ENCODE measurements around the gene STK25. TPM values are rescaled to one million over a fixed set of nuclear protein-coding genes. Genes with fewer than 3 reads are reported as not detected.

STK25 gene
- total and polyA plus RNA-seq, 2 donors (not counting 3 experiments of a cell fraction or from before 2014, with no cell fraction given) = 286 to 715 TPM

DNA sequence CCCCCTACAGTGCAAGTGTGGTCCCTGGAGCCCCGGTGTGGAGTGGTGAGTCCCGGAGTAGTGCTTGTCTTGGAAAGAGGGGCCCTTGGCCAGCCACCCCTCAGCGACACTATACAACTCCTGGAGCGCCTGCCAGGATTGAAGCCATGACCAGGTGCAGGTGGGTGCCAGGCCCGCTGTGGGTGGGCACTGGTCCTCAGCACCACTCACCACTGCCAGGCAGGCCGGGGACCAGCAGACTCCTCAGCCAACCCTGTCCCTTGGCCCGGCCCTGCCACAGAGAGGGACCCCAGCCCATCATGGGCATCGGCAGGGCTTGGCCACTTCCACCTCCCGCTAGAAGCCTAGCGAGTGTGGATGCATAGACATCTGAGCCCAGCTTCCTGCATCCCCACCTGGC is 42.2 kb downstream of the STK25 start:
- Histone ChIP-seq H3K27ac (ENCODE audit: insufficient read depth, low read depth, low read length) (no peak overlapping the region), H3K36me3 (ENCODE audit: control insufficient read depth in 2 of 2, extremely low read depth in 1 of 2, insufficient read depth in 2 of 2, low read length in 2 of 2) (no peaks in the 10 kb centered on the region), H3K9me1 (replicated peaks; ENCODE audit: control insufficient read depth, extremely low read depth, insufficient read depth, low read length) (no peaks in the 10 kb centered on the region), H3K4me2 (ENCODE audit: insufficient read depth, low read length) (no peak overlapping the region), H4K20me1 (replicated peaks; ENCODE audit: control insufficient read depth, extremely low read depth, insufficient read depth, low read length) (no peaks in the 10 kb centered on the region), H3K9me3 (replicated peaks; ENCODE audit: control insufficient read depth, insufficient read depth, low read length) (no peaks in the 10 kb centered on the region), H3K4me1 (ENCODE audit: control insufficient read depth, extremely low read depth, insufficient read depth, low read length) (no peaks in the 10 kb centered on the region), H2AFZ (ENCODE audit: low read depth, low read length) (no peak overlapping the region), H3K27me3 (ENCODE audit: control insufficient read depth in 2 of 2, insufficient read depth in 2 of 2, low read length in 2 of 2) (no peaks in the 10 kb centered on the region), H3K4me3 (replicated peaks in 1 of 3; ENCODE audit: insufficient read depth in 1 of 3, low read depth in 1 of 3, low read length in 3 of 3) (no peak overlapping the region), H3K9ac (replicated peaks; ENCODE audit: extremely low read depth, insufficient read depth, low read length) (no peak overlapping the region), H3K79me2 (ENCODE audit: control insufficient read depth, insufficient read depth, low read length) (no peaks in the 10 kb centered on the region)
- dilution Hi-C loops (cut with MboI; ENCODE audit: extremely low pct_ligation_motif_present, low sequenced_read_pairs) (no loop called here), intact Hi-C loops (cut with micrococcal nuclease) (no loop called here)
- BruUV-seq (replicated peaks) = no TSS peak
- FAIRE-seq = no peak
- CTCF ChIA-PET = no interaction called here
- POLR2A ChIA-PET = no interaction called here
- TF ChIP-seq GATA2 (IDR thresholded peaks at IDR 0.05; ENCODE audit: insufficient read depth, insufficient read length, low read depth, low read length) (no peak), FOS (IDR thresholded peaks at IDR 0.05; ENCODE audit: borderline replicate concordance, insufficient read depth, low read length) (no peak), JUN (IDR thresholded peaks at IDR 0.05; ENCODE audit: borderline replicate concordance, insufficient read depth, insufficient read length, low read depth) (no peak), POLR2A (IDR thresholded peaks at IDR 0.05; ENCODE audit: low read depth, low read length) (no peak), EZH2 (IDR thresholded peaks at IDR 0.05; ENCODE audit: borderline replicate concordance, low read depth, low read length, severe bottlenecking) (no peak), POLR2AphosphoS5 (IDR thresholded peaks at IDR 0.05; ENCODE audit: insufficient read depth, low read depth, low read length) (no peak), MYC (IDR thresholded peaks at IDR 0.05; ENCODE audit: low read depth, low read length) (no peak)
- TF ChIP-seq, protein P1, sequence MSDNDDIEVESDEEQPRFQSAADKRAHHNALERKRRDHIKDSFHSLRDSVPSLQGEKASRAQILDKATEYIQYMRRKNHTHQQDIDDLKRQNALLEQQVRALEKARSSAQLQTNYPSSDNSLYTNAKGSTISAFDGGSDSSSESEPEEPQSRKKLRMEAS (IDR thresholded peaks at IDR 0.05; ENCODE audit: insufficient read depth, insufficient read length) = no peak
- TF ChIP-seq, protein P2, sequence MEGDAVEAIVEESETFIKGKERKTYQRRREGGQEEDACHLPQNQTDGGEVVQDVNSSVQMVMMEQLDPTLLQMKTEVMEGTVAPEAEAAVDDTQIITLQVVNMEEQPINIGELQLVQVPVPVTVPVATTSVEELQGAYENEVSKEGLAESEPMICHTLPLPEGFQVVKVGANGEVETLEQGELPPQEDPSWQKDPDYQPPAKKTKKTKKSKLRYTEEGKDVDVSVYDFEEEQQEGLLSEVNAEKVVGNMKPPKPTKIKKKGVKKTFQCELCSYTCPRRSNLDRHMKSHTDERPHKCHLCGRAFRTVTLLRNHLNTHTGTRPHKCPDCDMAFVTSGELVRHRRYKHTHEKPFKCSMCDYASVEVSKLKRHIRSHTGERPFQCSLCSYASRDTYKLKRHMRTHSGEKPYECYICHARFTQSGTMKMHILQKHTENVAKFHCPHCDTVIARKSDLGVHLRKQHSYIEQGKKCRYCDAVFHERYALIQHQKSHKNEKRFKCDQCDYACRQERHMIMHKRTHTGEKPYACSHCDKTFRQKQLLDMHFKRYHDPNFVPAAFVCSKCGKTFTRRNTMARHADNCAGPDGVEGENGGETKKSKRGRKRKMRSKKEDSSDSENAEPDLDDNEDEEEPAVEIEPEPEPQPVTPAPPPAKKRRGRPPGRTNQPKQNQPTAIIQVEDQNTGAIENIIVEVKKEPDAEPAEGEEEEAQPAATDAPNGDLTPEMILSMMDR (IDR thresholded peaks at IDR 0.05; ENCODE audit: extremely low read depth in 1 of 2, insufficient read depth in 1 of 2, low read depth in 1 of 2, low read length in 2 of 2) = no peak
- no peak for DNase-seq (ENCODE audit: low read depth, low spot score)
